Ishikawa (cell line): Measurements from ENCODE around the gene AQP11.
A peak's percentile ranks its signal among the peaks of the same experiment; 100 is the strongest.

Experiments
- CEBPB ChIP-seq: IDR thresholded peaks from 2 replicates; pipeline ENCODE4 v1.6.1; 2012
- CREB1 ChIP-seq: IDR thresholded peaks from 2 replicates; pipeline ENCODE4 v1.6.1; 2012; ENCODE audit warnings: low read depth
- EGR1 ChIP-seq: IDR thresholded peaks from 2 replicates; pipeline ENCODE4 v1.6.1; 2012
- EP300 ChIP-seq: IDR thresholded peaks from 2 replicates; pipeline ENCODE4 v1.6.1; 2012; ENCODE audit warnings: borderline replicate concordance
- FOXM1 ChIP-seq: IDR thresholded peaks from 2 replicates; pipeline ENCODE4 v1.6.1; 2012; ENCODE audit warnings: low read depth, borderline replicate concordance
- MAX ChIP-seq: IDR thresholded peaks from 2 replicates; pipeline ENCODE4 v1.6.1; 2012
- RAD21 ChIP-seq: IDR thresholded peaks from 2 replicates; pipeline ENCODE4 v1.6.1; 2012; ENCODE audit warnings: low read depth
- REST ChIP-seq: IDR thresholded peaks from 2 replicates; pipeline ENCODE4 v1.6.1; 2012; ENCODE audit warnings: low read depth, mild to moderate bottlenecking
- TAF1 ChIP-seq: IDR thresholded peaks from 2 replicates; pipeline ENCODE4 v1.6.1; 2012; ENCODE audit warnings: low read depth, mild to moderate bottlenecking
- TCF12 ChIP-seq: IDR thresholded peaks from 2 replicates; pipeline ENCODE4 v1.6.1; 2012; ENCODE audit warnings: low read depth
- TEAD4 ChIP-seq: IDR thresholded peaks from 2 replicates; pipeline ENCODE4 v1.6.1; 2012
- USF1 ChIP-seq: IDR thresholded peaks from 2 replicates; pipeline ENCODE4 v1.6.1; 2012
- YY1 ChIP-seq: IDR thresholded peaks from 2 replicates; pipeline ENCODE4 v1.6.1; 2012; ENCODE audit warnings: low read depth

Gene AQP11

GRCh38 chr11:77589521-77590193 is at the start of gene AQP11:
Gene AQP11 (plus strand): TSS chr11:77589953. CDS start chr11:77589993, 40 bp downstream.
- TF ChIP-seq CEBPB (no peak), USF1 (peak; percentile 3; the same call in 1 of the 2 replicates), YY1 (0 out of 2 replicates have a peak, but pooled peaks have one; percentile 9)

DNA sequence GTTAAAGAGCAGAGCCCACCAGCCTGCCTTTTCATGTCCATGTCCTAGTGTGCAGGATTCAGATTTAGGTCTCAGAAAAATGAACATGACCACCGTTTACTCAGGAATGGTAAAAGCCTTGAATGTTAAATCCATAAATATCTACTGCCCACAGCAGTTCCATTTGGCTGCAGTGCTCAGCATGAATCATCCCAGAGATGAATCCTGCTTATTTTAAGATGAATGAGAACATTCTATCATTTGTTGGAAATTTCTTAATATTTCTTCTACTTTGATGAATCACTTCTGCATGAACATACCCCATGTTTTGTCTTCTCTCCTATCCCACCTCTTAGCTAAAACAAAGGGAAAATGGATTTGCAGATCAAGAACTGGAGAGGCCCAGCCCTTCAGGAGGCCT is 47.5 kb upstream of the AQP11 start:
- no peak for TF ChIP-seq CREB1
- TF ChIP-seq USF1: no peak
- TF ChIP-seq CEBPB: no peak
- TF ChIP-seq TCF12: no peak
- no peak for TF ChIP-seq REST

- TF ChIP-seq YY1 (no peak), CREB1 (no peak), REST (no peak), TCF12 (no peak), CEBPB (no peak), MAX (no peak), EP300 (no peak), TEAD4 (no peak), EGR1 (no peak), FOXM1 (no peak), USF1 (no peak)
These were observed 42.5 kb upstream of the AQP11 start for GRCh38 chr11:77547047-77547836.

- TF ChIP-seq FOXM1 (no peak), RAD21 (peak; percentile 88)
These were observed 41.7 kb upstream of the AQP11 start for GRCh38 chr11:77547863-77548551.

GRCh38 chr11:77548552-77549445 is 41.0 kb upstream of the AQP11 start:
- TF ChIP-seq TAF1 (no peak), RAD21 (no peak), TEAD4 (no peak), YY1 (no peak), USF1 (no peak), CEBPB (no peak), EP300 (no peak)
